Activated naive CD8-positive, alpha-beta T cell (primary cell): ENCODE measurements around the gene SPECC1L.

Source experiments
- H3K27ac Mint-ChIP-seq: one replicate; pipeline ENCODE4 v1.8.0; 2021; ENCODE audit warnings: mixed read lengths
- H3K27me3 Mint-ChIP-seq: one replicate; pipeline ENCODE4 v1.8.0; 2021; ENCODE audit warnings: mixed read lengths
- H3K36me3 Mint-ChIP-seq: one replicate; pipeline ENCODE4 v1.8.0; 2021; ENCODE audit warnings: mixed read lengths
- H3K4me1 Mint-ChIP-seq: one replicate; pipeline ENCODE4 v1.8.0; 2021; ENCODE audit warnings: low read depth, mixed read lengths
- H3K4me3 Mint-ChIP-seq: one replicate; pipeline ENCODE4 v1.8.0; 2021; ENCODE audit warnings: mild to moderate bottlenecking, mixed read lengths
- H3K9me3 Mint-ChIP-seq: one replicate; pipeline ENCODE4 v1.8.0; 2021; ENCODE audit warnings: low read depth, mixed read lengths

The SPECC1L gene

DNA sequence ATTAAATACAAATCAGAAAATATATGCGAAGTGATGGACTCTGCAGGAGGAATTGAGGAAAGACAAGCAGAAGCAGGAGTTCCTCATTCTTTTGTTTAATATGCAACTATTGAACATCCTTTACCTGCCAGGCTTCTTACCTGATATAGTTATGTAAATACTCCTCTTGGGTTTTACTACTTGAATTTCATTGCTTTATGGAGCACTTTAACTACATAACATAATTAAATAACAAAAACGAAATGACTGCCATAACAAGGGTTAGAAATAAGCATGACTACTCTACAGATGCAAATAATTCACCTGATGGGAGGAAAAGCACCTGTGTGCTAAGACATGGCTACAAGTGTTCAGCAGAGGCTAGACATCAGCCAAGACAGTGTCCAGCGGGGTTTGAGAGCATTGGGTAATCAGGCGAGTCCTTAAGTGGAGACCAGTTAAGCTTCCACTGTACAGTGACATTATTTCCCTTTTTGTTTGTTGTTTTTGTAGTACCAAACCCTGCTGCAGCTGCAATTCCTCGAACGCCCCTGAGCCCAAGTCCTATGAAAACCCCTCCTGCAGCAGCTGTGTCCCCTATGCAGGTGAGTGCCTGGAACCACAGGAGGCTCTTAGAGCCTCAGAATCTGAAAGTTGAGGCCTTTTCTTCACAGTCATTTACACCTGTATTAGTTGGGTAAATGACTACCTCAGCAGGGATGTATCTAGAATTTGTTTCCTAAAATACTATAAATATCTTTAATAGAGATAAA, 67.4 kb downstream of the SPECC1L start:
- peaks cover 14% of the 10 kb centered on the region for H3K36me3 Mint-ChIP-seq
- H3K27me3 Mint-ChIP-seq, result no peaks in the 10 kb centered on the region
- H3K27ac Mint-ChIP-seq, result no peak overlapping the region
- H3K4me3 Mint-ChIP-seq, result no peak overlapping the region
- peaks cover 12% of the 10 kb centered on the region for H3K4me1 Mint-ChIP-seq
- H3K9me3 Mint-ChIP-seq, result no peaks in the 10 kb centered on the region

DNA sequence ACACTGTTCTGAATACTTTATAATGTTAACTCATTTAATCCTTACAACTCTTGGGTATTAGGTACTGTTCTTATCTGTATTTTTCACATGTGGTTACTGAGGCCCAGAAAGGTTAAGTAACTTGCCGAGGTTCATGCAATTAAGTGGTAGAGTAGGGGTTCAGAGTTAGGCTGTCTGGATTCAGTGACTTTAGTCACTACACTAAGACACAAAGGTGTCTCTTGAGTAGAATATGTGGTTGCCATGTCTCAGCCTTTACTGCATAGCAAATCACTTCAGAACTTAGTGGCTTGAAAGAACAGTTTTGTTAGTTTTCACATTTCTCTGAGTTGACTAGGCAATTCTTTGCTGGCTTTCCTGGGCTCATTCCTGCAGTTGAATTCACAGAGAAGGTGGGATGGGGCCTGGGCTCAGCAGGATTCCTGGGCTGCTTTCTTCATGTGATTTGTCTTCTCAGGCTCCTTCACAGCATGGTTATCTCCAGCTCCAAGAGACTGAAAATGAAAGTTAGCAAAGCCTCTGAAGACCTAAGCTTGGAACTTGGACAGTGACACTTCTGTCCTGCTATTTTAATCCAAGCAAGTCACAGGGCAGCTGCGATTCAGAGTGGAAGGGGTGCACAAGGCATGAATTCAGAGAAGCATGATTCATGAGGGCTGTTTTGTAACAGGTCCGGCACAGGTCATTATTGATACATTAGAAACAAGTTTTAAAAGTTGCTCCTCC, 68.3 kb downstream of the SPECC1L start:
- no peak overlapping the region for H3K4me3 Mint-ChIP-seq
- no peaks in the 10 kb centered on the region for H3K27me3 Mint-ChIP-seq
- H3K9me3 Mint-ChIP-seq, result no peaks in the 10 kb centered on the region
- peaks cover 15% of the 10 kb centered on the region for H3K36me3 Mint-ChIP-seq
- peaks cover 12% of the 10 kb centered on the region for H3K4me1 Mint-ChIP-seq
- no peak overlapping the region for H3K27ac Mint-ChIP-seq

DNA sequence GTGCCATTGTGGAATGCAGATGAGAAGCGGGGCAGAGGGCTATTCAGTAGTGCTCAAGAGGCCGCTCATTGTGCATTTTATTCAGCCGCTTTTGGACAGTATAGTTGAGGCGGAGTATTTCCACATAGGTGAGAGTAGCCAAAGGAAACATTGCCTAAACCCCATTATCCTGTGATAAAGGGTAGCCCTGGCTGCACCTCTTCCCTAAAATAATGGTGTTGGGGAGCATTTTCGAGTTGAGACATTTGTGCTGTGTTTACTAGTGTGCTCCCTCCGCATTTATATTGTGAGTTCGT, 68.8 kb downstream of the SPECC1L start:
- peaks cover 11% of the 10 kb centered on the region for H3K4me1 Mint-ChIP-seq
- H3K27me3 Mint-ChIP-seq, result no peaks in the 10 kb centered on the region
- no peak overlapping the region for H3K4me3 Mint-ChIP-seq
- no peak overlapping the region for H3K27ac Mint-ChIP-seq
- H3K9me3 Mint-ChIP-seq, result no peaks in the 10 kb centered on the region
- peaks cover 15% of the 10 kb centered on the region for H3K36me3 Mint-ChIP-seq

DNA sequence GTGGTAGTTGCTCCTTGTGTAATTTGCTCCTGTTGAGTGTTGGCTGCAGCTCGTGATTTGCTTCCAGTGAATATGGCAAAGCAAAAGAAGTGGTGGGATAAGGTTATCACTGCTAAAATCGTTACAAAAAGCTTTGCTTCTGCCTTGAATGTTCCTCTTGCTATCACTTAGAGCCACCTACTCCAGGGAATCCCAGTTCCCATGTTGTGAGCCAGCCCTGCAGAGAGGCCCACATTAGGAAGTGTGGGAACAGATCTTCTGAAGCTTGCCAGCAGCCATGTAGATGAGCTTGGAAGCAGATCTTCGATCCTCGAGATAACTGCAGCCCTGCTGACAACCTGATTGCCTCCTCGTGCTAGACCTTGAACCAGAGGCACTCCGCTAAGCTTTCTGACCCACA, 71.0 kb downstream of the SPECC1L start:
- Mint-ChIP-seq H3K36me3 (peaks cover 11% of the 10 kb centered on the region), H3K4me3 (no peak overlapping the region), H3K4me1 (no peaks in the 10 kb centered on the region), H3K9me3 (no peaks in the 10 kb centered on the region), H3K27me3 (no peaks in the 10 kb centered on the region), H3K27ac (no peak overlapping the region)

DNA sequence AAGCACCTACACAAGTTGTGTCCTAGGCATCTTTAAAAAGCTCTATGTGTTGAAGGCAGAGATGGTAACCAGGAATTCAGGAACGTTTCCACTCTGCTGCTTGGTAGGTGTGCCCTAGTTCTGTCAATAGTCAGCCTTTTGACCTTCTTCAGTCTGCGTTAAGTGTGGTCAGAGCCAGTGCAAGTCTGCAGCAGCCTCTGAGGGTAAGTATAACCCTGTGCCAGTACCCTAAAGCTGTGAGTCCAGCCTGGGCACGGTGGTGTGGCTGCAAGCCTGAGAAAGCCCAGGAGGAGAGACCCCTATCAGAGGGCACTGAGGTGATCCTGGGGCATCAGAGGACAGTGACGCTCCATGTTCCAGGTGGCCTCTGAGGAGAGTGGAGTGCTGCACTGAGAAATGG, 80.0 kb downstream of the SPECC1L start:
- Mint-ChIP-seq H3K4me1 (peaks cover 4% of the 10 kb centered on the region), H3K4me3 (no peak overlapping the region), H3K27me3 (no peaks in the 10 kb centered on the region), H3K36me3 (peaks cover 30% of the 10 kb centered on the region), H3K27ac (no peak overlapping the region), H3K9me3 (no peaks in the 10 kb centered on the region)

DNA sequence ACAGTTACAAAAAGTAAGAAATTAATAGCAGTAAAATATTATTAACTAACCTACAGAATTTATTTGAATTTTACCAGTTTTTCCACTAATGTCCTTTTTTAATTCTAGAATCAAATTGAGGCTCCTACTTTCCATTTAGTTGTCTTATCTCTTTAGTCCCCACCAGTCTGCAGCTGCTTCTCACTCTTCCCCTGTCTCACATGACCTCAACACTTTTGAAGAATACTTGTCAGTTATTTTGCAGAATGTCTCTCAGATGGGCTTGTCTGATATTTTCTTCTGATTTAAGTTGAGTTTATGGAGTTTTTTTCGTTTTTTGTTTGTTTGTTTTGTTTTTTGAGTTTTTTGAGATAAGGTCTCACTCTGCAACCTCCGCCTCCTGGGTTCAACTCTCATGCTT, 82.5 kb downstream of the SPECC1L start:
- H3K4me1 Mint-ChIP-seq, result peaks cover 4% of the 10 kb centered on the region
- peaks cover 29% of the 10 kb centered on the region for H3K36me3 Mint-ChIP-seq
- no peaks in the 10 kb centered on the region for H3K27me3 Mint-ChIP-seq
- H3K27ac Mint-ChIP-seq, result no peak overlapping the region
- no peaks in the 10 kb centered on the region for H3K9me3 Mint-ChIP-seq
- no peak overlapping the region for H3K4me3 Mint-ChIP-seq

DNA sequence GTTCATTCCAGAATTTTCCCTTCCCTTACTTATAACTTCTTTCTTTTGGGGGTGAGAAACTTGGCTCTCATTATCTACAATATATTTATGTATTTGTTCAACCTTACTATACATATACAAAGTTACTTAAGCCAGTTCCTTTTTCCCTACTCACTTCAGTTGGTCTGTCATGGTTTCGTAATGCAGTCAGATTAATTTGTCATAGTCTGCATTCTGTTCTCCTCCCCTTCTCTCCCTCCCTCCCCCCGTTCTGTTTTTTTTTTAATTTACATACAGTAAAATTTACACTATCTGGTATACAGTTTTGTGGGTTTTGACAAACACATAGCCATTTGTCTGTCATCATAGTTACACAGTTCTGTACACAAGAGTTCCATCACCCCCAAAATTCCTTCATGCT, 84.9 kb downstream of the SPECC1L start:
- Mint-ChIP-seq H3K4me1 (peaks cover 5% of the 10 kb centered on the region), H3K27ac (no peak overlapping the region), H3K27me3 (no peaks in the 10 kb centered on the region), H3K4me3 (no peak overlapping the region), H3K9me3 (no peaks in the 10 kb centered on the region), H3K36me3 (peaks cover 23% of the 10 kb centered on the region)

DNA sequence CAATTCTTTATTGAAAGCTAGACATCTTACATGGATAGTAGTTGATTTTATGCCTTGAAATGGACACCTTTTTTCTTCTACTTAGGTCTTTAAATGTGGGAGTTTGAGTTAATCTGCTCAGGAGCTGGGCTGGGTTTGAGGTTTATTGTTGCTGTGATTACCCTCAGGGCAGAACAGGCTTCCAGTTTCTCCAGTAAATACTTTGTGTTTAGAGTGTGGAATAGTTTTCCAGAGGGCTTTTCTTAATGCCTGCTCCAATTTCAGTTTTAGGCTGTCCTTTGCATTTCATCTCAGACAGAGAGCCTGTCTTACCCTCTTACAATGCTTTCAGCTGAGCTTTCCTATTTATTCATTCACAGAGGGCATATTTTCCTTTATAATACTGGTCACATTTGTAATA, 86.9 kb downstream of the SPECC1L start:
- Mint-ChIP-seq H3K9me3 (no peaks in the 10 kb centered on the region), H3K4me1 (peaks cover 5% of the 10 kb centered on the region), H3K4me3 (no peak overlapping the region), H3K27me3 (no peaks in the 10 kb centered on the region), H3K27ac (no peak overlapping the region), H3K36me3 (peaks cover 18% of the 10 kb centered on the region)

DNA sequence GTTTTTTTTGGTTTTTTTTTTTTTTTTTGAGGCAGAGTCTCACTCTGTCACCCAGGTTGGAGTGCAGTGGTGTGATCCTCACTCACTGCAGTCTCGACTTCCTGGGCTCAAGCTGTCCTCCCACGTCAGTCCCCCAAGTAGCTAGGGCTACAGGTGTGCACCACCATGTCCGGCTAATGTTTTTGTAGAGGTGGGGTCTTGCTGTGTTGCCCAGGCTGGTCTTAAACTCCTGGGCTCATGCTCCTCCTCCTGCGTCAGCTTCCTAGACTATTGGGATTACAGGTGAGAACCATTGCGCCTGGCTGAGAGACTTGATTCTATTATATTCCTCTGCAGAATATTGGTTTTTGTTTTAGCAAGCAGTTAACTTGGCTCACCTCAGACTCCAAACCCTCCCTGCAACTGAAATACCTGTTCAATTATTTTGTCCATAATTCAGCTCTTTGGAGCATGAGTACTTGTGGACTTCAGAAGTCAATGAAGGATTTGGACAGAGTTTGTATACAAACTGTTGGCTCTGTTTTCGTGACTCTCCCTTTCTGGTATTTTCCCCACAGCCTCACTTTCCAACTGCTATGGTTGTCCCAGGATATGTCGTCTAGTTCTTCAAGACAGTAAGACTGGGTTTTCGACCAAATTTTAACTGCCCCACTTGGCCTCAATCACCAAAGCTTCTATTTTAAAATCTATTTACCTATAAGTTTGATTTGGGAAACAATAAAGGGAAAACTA, 87.6 kb downstream of the SPECC1L start:
- H3K4me3 Mint-ChIP-seq, result no peak overlapping the region
- H3K27me3 Mint-ChIP-seq, result no peaks in the 10 kb centered on the region
- peaks cover 5% of the 10 kb centered on the region for H3K4me1 Mint-ChIP-seq
- no peak overlapping the region for H3K27ac Mint-ChIP-seq
- peaks cover 11% of the 10 kb centered on the region for H3K36me3 Mint-ChIP-seq
- H3K9me3 Mint-ChIP-seq, result no peaks in the 10 kb centered on the region

DNA sequence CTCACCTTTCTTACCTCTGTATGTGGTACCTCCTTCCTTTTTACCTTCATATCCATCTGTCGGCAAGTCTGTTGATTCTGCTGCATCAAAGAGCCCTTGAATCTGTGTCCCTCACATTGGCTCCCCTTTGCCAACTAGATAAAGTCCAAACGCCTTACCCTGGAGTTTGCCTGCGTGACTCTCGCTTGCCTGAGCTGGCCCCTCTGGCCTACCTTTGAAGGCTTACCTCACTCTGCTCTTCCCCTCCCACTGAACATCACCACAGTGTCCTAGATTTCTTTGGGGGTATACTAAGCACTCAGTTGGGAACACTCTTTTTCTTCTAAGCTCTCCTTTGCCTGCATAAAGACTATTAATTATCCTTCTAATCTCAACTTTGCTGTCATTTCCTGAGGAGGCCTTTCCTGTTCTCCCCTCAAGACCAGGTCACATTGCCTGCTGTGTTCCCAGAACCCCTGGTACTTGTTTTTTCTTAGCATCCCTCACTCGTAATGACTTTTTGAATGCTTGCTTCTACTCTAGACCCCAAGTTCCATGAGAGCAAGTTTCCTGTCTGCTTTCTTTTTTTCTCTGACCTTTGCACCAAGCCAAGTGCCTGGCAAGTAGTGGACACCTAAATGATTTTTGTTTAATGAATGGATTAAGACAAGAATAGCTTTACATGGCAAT, 89.0 kb downstream of the SPECC1L start:
- Mint-ChIP-seq H3K4me1 (peaks cover 3% of the 10 kb centered on the region), H3K9me3 (no peaks in the 10 kb centered on the region), H3K27me3 (no peaks in the 10 kb centered on the region), H3K36me3 (peaks cover 2% of the 10 kb centered on the region), H3K27ac (peak overlapping the region; percentile 29), H3K4me3 (no peak overlapping the region)

DNA sequence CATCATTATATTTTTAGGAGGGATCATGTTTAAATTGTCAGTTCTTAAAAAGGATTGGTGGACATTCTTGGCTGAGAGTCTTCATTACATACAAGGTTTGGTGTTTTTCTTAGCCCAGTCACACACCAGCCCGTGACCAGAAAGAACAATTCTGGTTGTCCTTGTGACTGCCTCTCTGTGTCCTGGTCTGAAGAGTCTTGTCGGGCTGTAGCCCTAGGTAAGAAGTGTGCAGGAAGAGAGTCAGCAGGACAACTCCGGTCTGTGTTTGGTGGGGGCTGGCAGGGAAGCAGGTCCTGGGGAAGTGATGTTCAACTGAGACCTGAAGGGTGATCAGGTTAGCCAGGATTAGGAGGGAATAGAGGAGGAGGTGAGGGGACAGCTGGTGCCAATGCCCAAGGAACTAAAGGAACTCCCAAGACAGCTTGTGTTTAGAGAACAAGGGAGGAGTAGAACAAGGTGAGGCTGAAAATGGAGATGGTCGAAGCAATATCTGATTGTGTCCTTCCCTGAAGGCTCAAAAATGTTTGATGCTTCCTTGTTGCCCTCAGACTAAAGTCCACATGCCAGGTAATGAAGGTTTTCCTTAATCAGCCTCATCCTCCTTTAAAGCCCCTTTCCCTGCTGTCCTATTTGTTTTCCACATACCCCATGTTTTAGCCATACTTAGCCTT, 91.5 kb downstream of the SPECC1L start:
- Mint-ChIP-seq H3K27ac (no peak overlapping the region), H3K9me3 (no peaks in the 10 kb centered on the region), H3K4me3 (no peak overlapping the region), H3K36me3 (no peaks in the 10 kb centered on the region), H3K27me3 (no peaks in the 10 kb centered on the region), H3K4me1 (peaks cover 1% of the 10 kb centered on the region)

DNA sequence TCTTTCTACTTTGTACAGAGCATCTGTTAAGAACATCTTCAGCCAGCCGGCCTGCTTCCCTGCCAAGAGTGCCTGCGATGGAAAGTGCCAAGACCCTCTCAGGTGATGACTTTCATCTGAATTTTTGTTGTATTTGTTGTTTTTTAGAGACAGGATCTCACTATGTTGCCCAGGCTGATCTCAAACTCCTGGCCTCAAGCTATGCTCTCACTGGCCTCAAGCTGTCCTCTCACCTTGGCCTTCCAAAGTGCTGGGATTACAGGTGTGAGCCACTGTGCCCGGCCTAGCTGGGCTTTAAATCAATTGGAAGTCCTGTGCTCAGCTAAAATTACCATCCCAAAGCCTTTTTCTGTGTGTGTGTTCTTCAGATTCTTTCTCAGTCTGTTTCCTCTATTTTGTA, 92.6 kb downstream of the SPECC1L start:
- Mint-ChIP-seq H3K4me3 (no peak overlapping the region), H3K9me3 (no peaks in the 10 kb centered on the region), H3K27ac (no peak overlapping the region), H3K36me3 (peaks cover 2% of the 10 kb centered on the region), H3K27me3 (no peaks in the 10 kb centered on the region), H3K4me1 (peaks cover 1% of the 10 kb centered on the region)

DNA sequence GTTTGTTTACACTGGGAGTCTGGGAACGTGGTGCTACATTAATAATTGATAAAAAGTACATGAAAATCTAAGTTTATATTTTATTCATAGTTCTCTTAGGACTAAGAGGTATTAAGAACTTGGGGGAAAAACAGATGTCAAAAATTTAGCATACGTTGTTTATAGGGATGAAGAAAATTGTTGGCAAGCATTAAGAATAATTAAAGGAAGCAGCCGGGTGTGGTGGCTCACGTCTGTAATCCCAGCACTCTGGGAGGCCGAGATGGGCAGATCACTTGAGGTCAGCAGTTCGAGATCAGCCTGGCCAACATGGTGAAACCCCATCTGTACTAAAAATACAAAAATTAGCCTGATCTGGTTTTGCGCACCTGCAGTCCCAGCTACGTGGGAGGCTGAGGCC, 96.1 kb downstream of the SPECC1L start:
- peaks cover 15% of the 10 kb centered on the region for H3K36me3 Mint-ChIP-seq
- H3K9me3 Mint-ChIP-seq, result no peaks in the 10 kb centered on the region
- H3K4me1 Mint-ChIP-seq, result no peaks in the 10 kb centered on the region
- no peak overlapping the region for H3K4me3 Mint-ChIP-seq
- no peaks in the 10 kb centered on the region for H3K27me3 Mint-ChIP-seq
- H3K27ac Mint-ChIP-seq, result no peak overlapping the region

DNA sequence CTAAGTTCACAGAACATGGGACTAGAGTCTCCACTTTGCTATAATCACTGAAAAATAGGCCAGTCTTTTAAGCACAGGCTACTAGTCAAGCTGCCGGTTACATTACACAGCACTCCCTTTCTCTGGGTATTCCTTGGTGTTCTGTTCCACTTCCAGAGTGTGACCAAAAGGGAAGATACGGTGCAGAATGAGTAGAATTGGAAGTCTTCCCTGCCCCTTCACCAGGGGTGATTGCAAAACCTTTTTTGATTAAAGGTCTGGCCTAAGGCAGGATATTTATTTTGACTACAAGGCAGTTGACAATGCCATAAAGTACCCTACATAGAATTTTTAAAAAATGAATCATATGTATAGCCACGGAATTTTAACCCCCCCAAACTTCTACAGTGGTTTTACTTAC, 97.2 kb downstream of the SPECC1L start:
- Mint-ChIP-seq H3K36me3 (peaks cover 23% of the 10 kb centered on the region), H3K4me3 (no peak overlapping the region), H3K27ac (no peak overlapping the region), H3K4me1 (no peaks in the 10 kb centered on the region), H3K27me3 (no peaks in the 10 kb centered on the region), H3K9me3 (no peaks in the 10 kb centered on the region)

DNA sequence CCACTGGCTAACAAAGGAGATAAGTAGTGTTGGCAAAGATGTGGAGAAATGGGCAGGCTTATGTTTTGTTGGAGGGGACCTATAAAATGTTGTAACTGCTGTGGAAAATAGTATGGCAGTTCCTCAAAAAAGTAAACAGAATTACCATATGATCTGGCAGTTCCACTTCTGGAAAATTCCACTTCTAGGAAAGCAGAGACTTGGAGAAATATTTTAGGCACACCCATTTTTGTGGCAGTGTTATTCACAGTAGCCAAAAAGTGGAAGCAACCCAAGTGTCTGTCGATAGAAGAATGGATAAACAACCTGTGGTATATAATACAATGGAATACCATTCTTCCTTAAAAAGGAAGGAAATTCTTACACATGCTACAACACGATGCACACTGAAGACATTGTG, 99.8 kb downstream of the SPECC1L start:
- Mint-ChIP-seq H3K4me1 (no peaks in the 10 kb centered on the region), H3K36me3 (peaks cover 31% of the 10 kb centered on the region), H3K27ac (no peak overlapping the region), H3K4me3 (no peak overlapping the region), H3K9me3 (no peaks in the 10 kb centered on the region), H3K27me3 (no peaks in the 10 kb centered on the region)
